ES-I3 (cell line): ENCODE results near the gene MRPL55.

Experiments
- H3K36me3 ChIP-seq: 2 replicates; pipeline ENCODE4 v1.6.1; 2013; ENCODE audit warnings: mild to moderate bottlenecking, low read length, control low read depth, moderate library complexity; ENCODE audit not compliant: insufficient read depth
- H3K4me1 ChIP-seq: 2 replicates; pipeline ENCODE4 v1.6.1; 2013; ENCODE audit warnings: mild to moderate bottlenecking, control low read depth, low read length; ENCODE audit not compliant: insufficient read depth
- H3K9ac ChIP-seq: 2 replicates; pipeline ENCODE4 v1.6.1; 2013; ENCODE audit warnings: low read depth, mild to moderate bottlenecking, low read length, moderate library complexity
- H3K9me3 ChIP-seq: 2 replicates; pipeline ENCODE4 v1.6.1; 2013; ENCODE audit warnings: mild to moderate bottlenecking, low read length, moderate library complexity; ENCODE audit not compliant: control insufficient read depth, insufficient read depth

MRPL55 gene

GRCh38 chr1:228073061-228073856 lies 35.8 kb downstream of the MRPL55 start:
- no peaks in the 10 kb centered on the region for H3K36me3 ChIP-seq
- H3K9ac ChIP-seq = no peak overlapping the region
- H3K4me1 ChIP-seq = no peaks in the 10 kb centered on the region
- no peaks in the 10 kb centered on the region for H3K9me3 ChIP-seq

DNA sequence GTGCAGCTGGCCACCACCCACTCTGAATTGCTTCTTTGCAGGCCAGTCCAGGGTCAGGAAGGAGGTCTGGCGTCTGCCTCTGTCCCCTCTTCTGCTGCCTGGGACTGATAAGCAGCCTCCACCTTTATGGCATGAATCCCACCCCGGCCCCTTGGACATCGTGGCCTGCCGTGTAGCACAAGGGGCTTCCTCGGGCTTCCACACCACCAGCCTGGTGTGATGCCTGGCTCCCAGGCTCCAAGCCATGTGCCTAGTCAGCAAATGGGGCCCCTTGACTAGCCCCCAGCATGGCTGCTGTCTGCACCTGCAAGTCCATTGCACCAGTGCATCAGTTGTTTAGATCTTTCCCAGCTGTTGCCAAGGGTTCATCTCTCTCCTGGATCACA lies 36.4 kb downstream of the MRPL55 start:
- Histone ChIP-seq H3K4me1 (no peaks in the 10 kb centered on the region), H3K9ac (no peak overlapping the region), H3K9me3 (no peaks in the 10 kb centered on the region), H3K36me3 (no peaks in the 10 kb centered on the region)

DNA sequence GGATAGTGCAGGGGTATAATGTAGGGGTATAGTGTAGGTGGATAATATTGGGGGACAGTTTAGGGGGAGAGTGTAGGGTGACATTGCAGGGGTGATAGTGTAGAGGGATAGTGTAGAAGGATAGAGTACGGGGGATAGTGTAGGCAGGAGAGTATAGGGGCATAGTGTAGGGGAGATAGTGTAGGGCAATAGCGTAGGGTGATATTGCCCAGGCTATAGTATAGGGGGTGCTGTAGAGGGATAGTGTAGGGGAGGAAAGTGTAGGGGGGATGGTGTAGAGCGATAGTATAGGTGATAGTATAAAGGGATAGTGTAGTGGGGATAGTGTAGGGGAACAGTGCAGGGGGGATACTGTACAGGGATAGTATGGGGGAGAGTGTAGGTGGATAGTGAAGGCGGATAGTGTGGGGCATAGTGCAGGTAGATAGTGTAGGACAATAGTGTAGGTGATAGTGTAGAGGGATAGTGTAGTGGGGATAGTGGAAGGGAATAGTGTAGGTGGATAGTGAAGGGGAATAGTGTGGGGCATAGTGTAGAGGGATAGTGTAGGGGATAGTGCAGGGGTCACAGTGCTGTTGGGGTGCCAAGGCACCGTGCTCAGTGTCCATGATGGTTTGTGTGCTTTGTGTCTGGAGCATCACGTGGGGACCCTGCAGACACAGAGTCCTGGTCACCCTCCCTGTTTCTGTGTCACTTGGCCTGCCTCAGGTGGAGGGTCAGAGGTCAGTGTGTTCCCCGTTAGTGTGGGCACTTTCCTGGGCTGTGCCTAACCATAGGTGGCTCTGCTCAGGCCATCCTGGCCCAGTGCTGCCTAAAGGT lies 37.1 kb downstream of the MRPL55 start:
- no peak overlapping the region for H3K9ac ChIP-seq
- H3K9me3 ChIP-seq = no peaks in the 10 kb centered on the region
- no peaks in the 10 kb centered on the region for H3K4me1 ChIP-seq
- H3K36me3 ChIP-seq = no peaks in the 10 kb centered on the region

- no peaks in the 10 kb centered on the region for H3K36me3 ChIP-seq
- no peak overlapping the region for H3K9ac ChIP-seq
- no peaks in the 10 kb centered on the region for H3K4me1 ChIP-seq
- H3K9me3 ChIP-seq = no peaks in the 10 kb centered on the region
Observed at GRCh38 chr1:228070851-228071250, 38.2 kb downstream of the MRPL55 start.

DNA sequence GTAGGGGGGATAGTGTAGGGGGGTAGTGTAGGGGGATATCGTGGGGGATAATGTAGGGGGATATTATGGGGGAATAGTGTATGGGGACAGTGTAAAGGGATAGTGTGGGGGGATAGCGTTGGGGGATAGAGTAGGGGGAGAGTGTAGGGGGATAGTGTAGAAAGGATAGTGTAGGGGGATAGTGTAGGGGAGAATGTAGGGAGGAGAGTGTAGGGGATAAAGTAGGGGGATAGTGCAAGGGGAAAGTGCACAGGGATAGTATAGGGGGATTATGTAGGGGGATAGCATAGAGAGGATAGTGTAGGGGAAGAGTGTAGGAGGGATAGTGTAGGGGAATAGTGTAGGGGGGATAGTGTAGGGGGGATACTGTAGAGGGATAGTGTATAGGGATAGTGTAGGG lies 38.9 kb downstream of the MRPL55 start:
- H3K4me1 ChIP-seq = no peaks in the 10 kb centered on the region
- H3K9me3 ChIP-seq = no peaks in the 10 kb centered on the region
- H3K9ac ChIP-seq = no peak overlapping the region

DNA sequence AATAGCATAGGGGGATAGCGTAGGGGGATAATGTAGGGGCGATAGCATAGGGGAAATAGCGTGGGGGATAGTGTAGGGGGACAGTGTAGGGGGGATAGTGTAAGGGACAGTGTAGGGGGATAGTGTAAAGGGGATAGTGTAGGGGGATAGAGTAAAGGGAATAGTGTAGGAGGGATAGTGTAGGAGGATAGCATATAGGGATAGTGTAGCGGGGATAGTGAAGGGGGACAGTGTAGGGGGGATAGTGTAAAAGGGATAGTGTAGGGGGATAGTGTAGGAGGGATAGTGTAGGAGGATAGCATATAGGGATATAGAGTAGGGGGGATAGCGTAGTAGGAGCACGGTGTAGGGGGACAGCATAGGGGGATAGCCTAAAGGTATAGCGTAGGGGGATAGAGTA lies 40.7 kb downstream of the MRPL55 start:
- Histone ChIP-seq H3K4me1 (no peaks in the 10 kb centered on the region), H3K36me3 (no peaks in the 10 kb centered on the region), H3K9ac (no peak overlapping the region), H3K9me3 (no peaks in the 10 kb centered on the region)

More for the DNA sequence above, 38.9 kb downstream of the MRPL55 start:
- no peaks in the 10 kb centered on the region for H3K36me3 ChIP-seq

GRCh38 chr1:228066891-228067654 lies 42.0 kb downstream of the MRPL55 start:
- no peaks in the 10 kb centered on the region for H3K4me1 ChIP-seq

GRCh38 chr1:228066416-228066815 lies 42.7 kb downstream of the MRPL55 start:
- Histone ChIP-seq H3K4me1 (no peaks in the 10 kb centered on the region), H3K36me3 (no peaks in the 10 kb centered on the region), H3K9me3 (no peaks in the 10 kb centered on the region), H3K9ac (no peak overlapping the region)

More at GRCh38 chr1:228066891-228067654, 42.0 kb downstream of the MRPL55 start:
- H3K36me3 ChIP-seq = no peaks in the 10 kb centered on the region
- H3K9ac ChIP-seq = no peak overlapping the region
- H3K9me3 ChIP-seq = no peaks in the 10 kb centered on the region

DNA sequence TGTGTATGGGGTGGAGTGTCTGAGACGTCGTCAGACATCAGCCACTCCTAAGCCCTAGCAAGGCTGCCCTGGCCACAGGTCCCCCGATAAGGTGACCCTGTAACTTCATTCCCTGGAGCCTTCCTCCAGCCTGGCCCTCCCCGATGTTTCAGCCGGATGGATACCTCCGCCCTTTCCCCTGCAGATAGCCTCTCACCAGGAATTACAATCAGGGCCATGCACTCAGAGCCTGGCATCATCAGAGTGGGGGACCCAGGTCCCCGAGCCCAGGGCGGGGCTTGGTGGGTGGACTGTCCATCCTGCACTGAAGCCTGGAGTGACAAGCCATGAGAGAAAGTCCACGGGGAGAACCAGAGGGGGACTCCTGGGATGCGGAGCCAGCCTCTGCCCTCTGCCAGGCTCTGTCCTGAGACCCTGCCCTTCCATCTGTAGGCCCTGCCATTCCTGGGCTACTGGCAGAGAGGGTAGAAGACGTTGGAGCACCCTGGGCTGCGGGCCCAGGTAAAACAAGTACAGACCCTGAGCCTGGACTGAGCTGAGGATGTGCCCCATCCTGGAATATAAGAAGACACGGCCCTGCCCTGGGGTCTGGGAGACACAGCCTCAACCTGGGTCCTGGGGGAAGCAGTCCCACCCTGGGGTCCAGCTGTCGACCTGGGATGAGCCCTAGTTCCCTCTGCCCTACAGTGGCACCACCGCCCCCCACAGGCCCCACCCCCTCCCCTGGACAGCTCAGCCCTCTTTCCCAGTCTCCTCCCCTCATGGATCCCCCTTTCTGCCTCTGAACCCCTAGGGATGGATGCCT lies 43.4 kb downstream of the MRPL55 start:
- Histone ChIP-seq H3K9ac (no peak overlapping the region), H3K4me1 (no peaks in the 10 kb centered on the region), H3K36me3 (no peaks in the 10 kb centered on the region), H3K9me3 (no peaks in the 10 kb centered on the region)

GRCh38 chr1:228064741-228065542 lies 44.2 kb downstream of the MRPL55 start:
- H3K9me3 ChIP-seq = no peaks in the 10 kb centered on the region
- H3K36me3 ChIP-seq = no peaks in the 10 kb centered on the region
- no peak overlapping the region for H3K9ac ChIP-seq
- H3K4me1 ChIP-seq = no peaks in the 10 kb centered on the region

DNA sequence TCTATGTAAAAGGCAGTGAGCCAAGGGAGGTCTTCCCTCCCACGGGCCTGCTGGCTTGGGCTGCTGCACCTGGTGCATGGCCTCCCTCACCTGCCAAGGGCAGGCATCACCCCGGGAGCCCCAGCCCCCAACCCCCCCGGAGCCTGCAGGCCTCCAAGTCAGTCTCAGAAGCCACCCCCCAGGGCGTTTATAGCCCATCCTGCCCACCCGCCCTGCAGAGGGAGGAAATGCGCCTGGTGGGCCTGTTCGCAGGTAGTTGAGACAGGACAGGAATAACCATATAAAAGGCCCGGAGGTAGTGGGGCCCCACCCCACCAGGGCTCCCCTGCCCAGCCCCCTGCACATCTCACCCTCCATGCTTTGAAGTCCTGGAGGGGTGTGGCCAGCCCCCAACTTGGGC lies 44.8 kb downstream of the MRPL55 start:
- Histone ChIP-seq H3K9me3 (no peaks in the 10 kb centered on the region), H3K4me1 (no peaks in the 10 kb centered on the region), H3K9ac (no peak overlapping the region), H3K36me3 (no peaks in the 10 kb centered on the region)

GRCh38 chr1:228063251-228064191 lies 45.6 kb downstream of the MRPL55 start:
- Histone ChIP-seq H3K4me1 (no peaks in the 10 kb centered on the region), H3K9me3 (no peaks in the 10 kb centered on the region), H3K9ac (no peak overlapping the region), H3K36me3 (no peaks in the 10 kb centered on the region)
